SKM-1 (cell line): ENCODE results near the gene PIWIL4.
"Not testable (repeated sequence)": the region's sequence is repeated elsewhere in the genome, so short reads cannot be mapped to it uniquely, and the experiment has no call there.

Experiments
- DNase-seq: peaks from one replicate; lab custom pipeline; 2025; ENCODE audit not compliant: unreplicated experiment; lab: John Stamatoyannopoulos, UW

Gene PIWIL4

GRCh38 chr11:94635072-94635471, 67.9 kb downstream of the PIWIL4 start:
- no peak for DNase-seq

GRCh38 chr11:94636388-94636949, 69.3 kb downstream of the PIWIL4 start:
- DNase-seq, result no peak

GRCh38 chr11:94638301-94638901, 71.2 kb downstream of the PIWIL4 start:
- DNase-seq, result no peak

GRCh38 chr11:94638902-94639373, 71.8 kb downstream of the PIWIL4 start:
- DNase-seq, result peak; percentile 45

GRCh38 chr11:94639901-94640721, 72.9 kb downstream of the PIWIL4 start:
- DNase-seq, result no peak

- no peak for DNase-seq
Measured at GRCh38 chr11:94641167-94641761, 74.1 kb downstream of the PIWIL4 start.

GRCh38 chr11:94643186-94643585, 76.0 kb downstream of the PIWIL4 start:
- not testable (repeated sequence) for DNase-seq

GRCh38 chr11:94647926-94648325, 80.8 kb downstream of the PIWIL4 start:
- DNase-seq, result no peak

- DNase-seq, result no peak
Measured at GRCh38 chr11:94648789-94649188, 81.6 kb downstream of the PIWIL4 start.

GRCh38 chr11:94649254-94649653, 82.1 kb downstream of the PIWIL4 start:
- no peak for DNase-seq

GRCh38 chr11:94649964-94650623, 82.9 kb downstream of the PIWIL4 start:
- no peak for DNase-seq

GRCh38 chr11:94650756-94651155, 83.6 kb downstream of the PIWIL4 start:
- peak; percentile 77 for DNase-seq

- DNase-seq, result no peak
Measured at GRCh38 chr11:94652735-94653284, 85.6 kb downstream of the PIWIL4 start.

GRCh38 chr11:94653561-94653960, 86.4 kb downstream of the PIWIL4 start:
- no peak for DNase-seq

- no peak for DNase-seq
Measured at GRCh38 chr11:94654201-94654600, 87.0 kb downstream of the PIWIL4 start.

GRCh38 chr11:94655291-94655690, 88.1 kb downstream of the PIWIL4 start:
- no peak for DNase-seq

- DNase-seq, result no peak
Measured at GRCh38 chr11:94655956-94656355, 88.8 kb downstream of the PIWIL4 start.

GRCh38 chr11:94656968-94657367, 89.8 kb downstream of the PIWIL4 start:
- DNase-seq, result no peak

GRCh38 chr11:94657629-94658028, 90.5 kb downstream of the PIWIL4 start:
- DNase-seq, result no peak

- DNase-seq, result no peak
Measured at GRCh38 chr11:94658386-94658785, 91.2 kb downstream of the PIWIL4 start.

GRCh38 chr11:94658888-94659287, 91.7 kb downstream of the PIWIL4 start:
- DNase-seq, result no peak
